Measurements from ENCODE around the gene TEX264.

TEX264 gene

GRCh38 chr3:51678641-51679040 lies 7.6 kb downstream of the TEX264 start:
- TF ChIP-seq, protein P1, sequence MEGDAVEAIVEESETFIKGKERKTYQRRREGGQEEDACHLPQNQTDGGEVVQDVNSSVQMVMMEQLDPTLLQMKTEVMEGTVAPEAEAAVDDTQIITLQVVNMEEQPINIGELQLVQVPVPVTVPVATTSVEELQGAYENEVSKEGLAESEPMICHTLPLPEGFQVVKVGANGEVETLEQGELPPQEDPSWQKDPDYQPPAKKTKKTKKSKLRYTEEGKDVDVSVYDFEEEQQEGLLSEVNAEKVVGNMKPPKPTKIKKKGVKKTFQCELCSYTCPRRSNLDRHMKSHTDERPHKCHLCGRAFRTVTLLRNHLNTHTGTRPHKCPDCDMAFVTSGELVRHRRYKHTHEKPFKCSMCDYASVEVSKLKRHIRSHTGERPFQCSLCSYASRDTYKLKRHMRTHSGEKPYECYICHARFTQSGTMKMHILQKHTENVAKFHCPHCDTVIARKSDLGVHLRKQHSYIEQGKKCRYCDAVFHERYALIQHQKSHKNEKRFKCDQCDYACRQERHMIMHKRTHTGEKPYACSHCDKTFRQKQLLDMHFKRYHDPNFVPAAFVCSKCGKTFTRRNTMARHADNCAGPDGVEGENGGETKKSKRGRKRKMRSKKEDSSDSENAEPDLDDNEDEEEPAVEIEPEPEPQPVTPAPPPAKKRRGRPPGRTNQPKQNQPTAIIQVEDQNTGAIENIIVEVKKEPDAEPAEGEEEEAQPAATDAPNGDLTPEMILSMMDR (IDR thresholded peaks at IDR 0.05), result no peak

- TF ChIP-seq, protein P1 (IDR thresholded peaks at IDR 0.05), result no peak
These were observed 8.3 kb downstream of the TEX264 start for GRCh38 chr3:51679318-51679717.

DNA sequence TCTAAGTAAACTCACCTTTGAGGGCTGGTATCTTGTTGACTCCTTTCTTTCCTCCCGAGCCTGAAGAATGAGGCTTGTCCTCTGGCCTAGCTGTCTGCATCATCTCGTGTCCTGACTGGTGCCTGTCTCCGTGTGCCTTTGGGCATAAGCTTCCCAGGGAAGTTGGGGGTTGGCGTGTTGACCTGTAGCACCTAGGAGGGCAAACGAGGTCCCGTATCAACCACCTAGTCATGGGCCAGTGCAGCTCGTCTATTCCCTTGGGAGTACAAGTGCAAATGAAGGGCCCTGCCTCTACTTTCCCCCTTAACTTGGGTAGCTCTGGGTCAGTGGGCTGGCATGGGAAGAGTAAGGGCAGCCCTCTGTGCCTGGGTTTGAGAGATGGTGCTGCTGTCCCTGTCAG lies 8.7 kb downstream of the TEX264 start:
- TF ChIP-seq, protein P1 (IDR thresholded peaks at IDR 0.05), result no peak

GRCh38 chr3:51680196-51680595 lies 9.1 kb downstream of the TEX264 start:
- TF ChIP-seq, protein P1 (IDR thresholded peaks at IDR 0.05), result no peak

- TF ChIP-seq, protein P1 (IDR thresholded peaks at IDR 0.05), result no peak
These were observed 9.7 kb downstream of the TEX264 start for GRCh38 chr3:51680663-51681230.

DNA sequence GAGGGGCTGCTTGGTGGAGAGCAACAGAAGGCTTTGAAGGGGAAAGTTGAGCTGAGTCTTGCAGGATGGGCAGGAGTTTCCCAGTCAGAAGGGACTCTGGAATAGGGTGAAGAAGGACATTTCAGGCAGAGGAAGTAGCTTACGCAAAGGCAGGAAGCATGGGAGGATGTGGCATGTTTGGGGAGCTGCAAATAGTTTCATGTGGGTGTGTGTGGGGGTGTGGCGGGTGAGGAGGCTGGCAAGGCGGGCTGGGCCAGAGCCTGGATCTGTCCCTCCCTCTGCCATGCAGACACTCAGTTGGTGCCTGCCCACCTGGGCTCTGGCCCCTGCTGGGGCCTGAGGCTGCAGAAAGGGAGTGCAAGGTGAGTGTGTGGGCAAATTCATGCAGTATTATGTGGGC lies 10.4 kb downstream of the TEX264 start:
- TF ChIP-seq, protein P1 (IDR thresholded peaks at IDR 0.05), result no peak

DNA sequence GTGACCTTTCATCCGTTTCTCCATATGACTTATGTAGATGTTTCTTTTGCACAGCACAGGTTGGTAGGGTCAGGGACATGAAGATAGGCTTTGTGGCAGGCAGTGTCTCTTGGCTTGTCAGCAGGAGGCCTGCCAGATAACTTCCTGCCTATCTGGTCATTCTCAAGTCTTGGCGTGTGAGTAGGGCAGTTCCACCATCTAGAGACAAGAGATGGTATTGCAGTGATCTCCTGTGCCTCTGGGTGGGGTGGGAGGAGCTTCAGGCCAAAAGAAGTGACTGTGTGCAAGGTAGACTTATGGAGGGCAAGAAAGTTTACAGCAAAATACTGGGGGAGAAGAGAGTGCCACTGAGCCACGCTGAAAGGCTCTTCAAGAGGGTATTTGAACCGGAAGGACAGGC lies 11.0 kb downstream of the TEX264 start:
- TF ChIP-seq, protein P1 (IDR thresholded peaks at IDR 0.05), result peak; percentile 79

GRCh38 chr3:51682526-51682925 lies 11.5 kb downstream of the TEX264 start:
- TF ChIP-seq, protein P1 (IDR thresholded peaks at IDR 0.05), result no peak
